Gastroesophageal sphincter (tissue), 3 donors: ENCODE results near the gene PIM3.

Experiments
- CTCF ChIP-seq, 4 experiments: fragments of 200-600 bp in 2 of 4; fragments of 450-650 bp in 2 of 4; sonication (generic) in 1 of 4; IDR thresholded peaks; one replicate each; pipeline ENCODE4 v1.5.1; 2017 to 2019; ENCODE audit warnings: antibody characterized with exemption in 4 of 4, mild to moderate bottlenecking in 2 of 4, moderate library complexity in 2 of 4
- EP300 ChIP-seq: sonication (generic); formaldehyde crosslinking; IDR thresholded peaks from one replicate; pipeline ENCODE4 v1.6.1; 2017; ENCODE audit warnings: antibody characterized with exemption, mild to moderate bottlenecking
- POLR2A ChIP-seq, 2 donors: fragments of 450-650 bp; IDR thresholded peaks; one replicate each; pipeline ENCODE4 v1.6.1; 2017; ENCODE audit warnings: antibody characterized with exemption in 2 of 2, mild to moderate bottlenecking in 2 of 2, moderate library complexity in 1 of 2

- TF ChIP-seq CTCF (IDR thresholded peaks at IDR 0.05) (no peak), EP300 (no peak), POLR2A (IDR thresholded peaks at IDR 0.05) (no peak)
These were observed 30.5 kb upstream of the PIM3 start for GRCh38 chr22:49929994-49930575.
